Left hindlimb (tissue), 1 donor: Measurements from ENCODE around the gene SLC25A34.
"Not testable (repeated sequence)": the region's sequence is repeated elsewhere in the genome, so short reads cannot be mapped to it uniquely, and the experiment has no call there.

Experiments used
- DNase-seq: peaks from one replicate; pipeline ENCODE4 v3.0.0-alpha.2; 2018

The SLC25A34 gene

GRCh38 chr1:15736038-15736891 is at the start of gene SLC25A34:
Gene SLC25A34 (plus strand): TSS chr1:15736258. CDS start chr1:15736486, 228 bp downstream.
- peak; percentile 78 for DNase-seq

GRCh38 chr1:15687446-15687845 is 48.6 kb upstream of the SLC25A34 start:
- DNase-seq = no peak

GRCh38 chr1:15690317-15690716 is 45.7 kb upstream of the SLC25A34 start:
- DNase-seq = no peak

GRCh38 chr1:15691434-15692032 is 44.5 kb upstream of the SLC25A34 start:
- DNase-seq = peak; percentile 58

- DNase-seq = no peak
These were observed 43.9 kb upstream of the SLC25A34 start for GRCh38 chr1:15692121-15692682.

- no peak for DNase-seq
These were observed 42.7 kb upstream of the SLC25A34 start for GRCh38 chr1:15693371-15693770.

- DNase-seq = peak; percentile 46
These were observed 39.0 kb upstream of the SLC25A34 start for GRCh38 chr1:15696956-15697521.

GRCh38 chr1:15698201-15698600 is 37.9 kb upstream of the SLC25A34 start:
- DNase-seq = no peak

- DNase-seq = not testable (repeated sequence)
These were observed 36.7 kb upstream of the SLC25A34 start for GRCh38 chr1:15699321-15699720.

GRCh38 chr1:15700508-15700907 is 35.5 kb upstream of the SLC25A34 start:
- no peak for DNase-seq

- no peak for DNase-seq
These were observed 34.3 kb upstream of the SLC25A34 start for GRCh38 chr1:15701784-15702183.

GRCh38 chr1:15702722-15703550 is 33.1 kb upstream of the SLC25A34 start:
- DNase-seq = no peak

GRCh38 chr1:15703562-15703961 is 32.5 kb upstream of the SLC25A34 start:
- DNase-seq = peak; percentile 81

- no peak for DNase-seq
These were observed 31.4 kb upstream of the SLC25A34 start for GRCh38 chr1:15704526-15705183.

- DNase-seq = no peak
These were observed 30.9 kb upstream of the SLC25A34 start for GRCh38 chr1:15705184-15705566.

- no peak for DNase-seq
These were observed 29.3 kb upstream of the SLC25A34 start for GRCh38 chr1:15706751-15707150.

- no peak for DNase-seq
These were observed 28.7 kb upstream of the SLC25A34 start for GRCh38 chr1:15707239-15707925.

- no peak for DNase-seq
These were observed 27.4 kb upstream of the SLC25A34 start for GRCh38 chr1:15708486-15709137.

GRCh38 chr1:15709226-15709625 is 26.8 kb upstream of the SLC25A34 start:
- no peak for DNase-seq

GRCh38 chr1:15712168-15712567 is 23.9 kb upstream of the SLC25A34 start:
- DNase-seq = no peak
